ENCODE results near the gene OTUD1. TPM values are rescaled to one million over a fixed set of nuclear protein-coding genes. Genes with fewer than 3 reads are reported as not detected.

OTUD1 gene
- total RNA-seq, 1 donor from 2014 or later, result 6.3 TPM

Small RNA genes within 50 kb of the gene (microRNA-seq; reads per million reads assigned to microRNA genes)
- gene MIR1254-2, result not detected

Other genes with a start within 250 kb of the OTUD1 start
- not detected in 2 replicates for gene PTF1A, start 246.8 kb upstream of the OTUD1 start, total RNA-seq
- gene C10orf67, start 94.3 kb upstream of the OTUD1 start, total RNA-seq, result 0.27 and 0.46 TPM in 2 replicates